GM23338 (cell line): ENCODE data around the gene KRT15. TPM values are rescaled to one million over a fixed set of nuclear protein-coding genes. Genes with fewer than 3 reads are reported as not detected.

Source experiments
- ATAC-seq: fragments of 200-7000 bp; cut with Tn5 transposase; 3 replicates; pipeline ENCODE4 v1.9.1; 2020
- DNase-seq: peaks from one replicate; pipeline ENCODE4 v3.0.0-alpha.2; 2015; ENCODE audit warnings: low spot score
- H2AFZ ChIP-seq: fragments of 200-600 bp; sonication (generic); 2 replicates; pipeline ENCODE4 v1.8.0; 2016; ENCODE audit warnings: antibody characterized with exemption, mild to moderate bottlenecking, moderate library complexity
- H3F3A ChIP-seq: fragments of 200-600 bp; sonication (generic); replicated peaks from 2 replicates; pipeline ENCODE4 v1.8.0; 2017; ENCODE audit warnings: antibody characterized with exemption, mixed run types, low read depth
- H3K27ac ChIP-seq: fragments of 200-600 bp; sonication (generic); 2 replicates; pipeline ENCODE4 v1.6.1; 2016; ENCODE audit warnings: low read depth
- H3K27me3 ChIP-seq: fragments of 200-600 bp; sonication (generic); 2 replicates; pipeline ENCODE4 v1.8.0; 2016; ENCODE audit warnings: mild to moderate bottlenecking, mixed run types, moderate library complexity; ENCODE audit not compliant: insufficient read depth
- H3K36me3 ChIP-seq: fragments of 200-600 bp; sonication (generic); 2 replicates; pipeline ENCODE4 v1.8.0; 2016; ENCODE audit warnings: mild to moderate bottlenecking; ENCODE audit not compliant: insufficient read depth
- H3K4me1 ChIP-seq: fragments of 200-600 bp; sonication (generic); 2 replicates; pipeline ENCODE4 v1.8.0; 2016; ENCODE audit warnings: mild to moderate bottlenecking, moderate library complexity; ENCODE audit not compliant: insufficient read depth
- H3K4me2 ChIP-seq: fragments of 200-600 bp; sonication (generic); 2 replicates; pipeline ENCODE4 v1.7.1; 2017; ENCODE audit warnings: mixed run types
- H3K4me3 ChIP-seq: fragments of 200-600 bp; sonication (generic); 2 replicates; pipeline ENCODE4 v1.6.1; 2016; ENCODE audit warnings: mixed run types
- H3K79me2 ChIP-seq: fragments of 200-600 bp; sonication (generic); replicated peaks from 2 replicates; pipeline ENCODE4 v1.8.0; 2017; ENCODE audit warnings: mild to moderate bottlenecking; ENCODE audit not compliant: insufficient read depth
- H3K9me2 ChIP-seq: fragments of 200-600 bp; sonication (generic); 2 replicates; pipeline ENCODE4 v1.8.0; 2017; ENCODE audit not compliant: insufficient read depth
- H4K20me1 ChIP-seq: fragments of 200-600 bp; sonication (generic); replicated peaks from 2 replicates; pipeline ENCODE4 v1.8.0; 2017; ENCODE audit warnings: mild to moderate bottlenecking; ENCODE audit not compliant: insufficient read depth
- H3K27ac Mint-ChIP-seq: 2 replicates; pipeline ENCODE4 v1.8.0; 2020; ENCODE audit warnings: inconsistent platforms, mild to moderate bottlenecking, moderate library complexity, mixed read lengths
- H3K27me3 Mint-ChIP-seq: 3 replicates; pipeline ENCODE4 v1.8.0; 2022; ENCODE audit warnings: low read depth, mild to moderate bottlenecking, moderate library complexity, mixed read lengths, inconsistent platforms; ENCODE audit not compliant: insufficient read depth, poor library complexity
- H3K36me3 Mint-ChIP-seq: 3 replicates; pipeline ENCODE4 v1.8.0; 2021; ENCODE audit warnings: low read depth, mild to moderate bottlenecking, inconsistent platforms, moderate library complexity, mixed read lengths
- H3K4me1 Mint-ChIP-seq: 3 replicates; pipeline ENCODE4 v1.8.0; 2020; ENCODE audit warnings: mild to moderate bottlenecking, inconsistent platforms, mixed read lengths
- H3K4me3 Mint-ChIP-seq: 3 replicates; pipeline ENCODE4 v1.8.0; 2021; ENCODE audit warnings: moderate library complexity, mild to moderate bottlenecking, inconsistent platforms, mixed read lengths
- H3K9me3 Mint-ChIP-seq: 3 replicates; pipeline ENCODE4 v1.8.0; 2020; ENCODE audit warnings: moderate library complexity, mild to moderate bottlenecking, inconsistent platforms, mixed read lengths
- CREB1 ChIP-seq: fragments of 250-450 bp; sonication (Bioruptor Pico); IDR thresholded peaks from 2 replicates; pipeline ENCODE4 v1.5.0; 2020; ENCODE audit warnings: low read depth, mild to moderate bottlenecking, moderate library complexity
- CTCF ChIP-seq, 2 experiments: fragments of 200-600 bp in 1 of 2; sonication (generic) in 1 of 2; conservative IDR thresholded peaks; 2 replicates each; pipeline versions ENCODE4 v1.5.1 to v1.6.1; 2016 to 2017; ENCODE audit warnings: antibody characterized with exemption in 2 of 2, low read depth in 2 of 2, mild to moderate bottlenecking in 2 of 2, moderate library complexity in 1 of 2
- ETS1 ChIP-seq: IDR thresholded peaks from 2 replicates; pipeline ENCODE4 v1.6.1; 2016; ENCODE audit warnings: antibody characterized with exemption
- EZH2 ChIP-seq: fragments of 200-600 bp; sonication (generic); IDR thresholded peaks from one replicate; pipeline ENCODE4 v1.8.0; 2017; ENCODE audit warnings: antibody characterized with exemption, mild to moderate bottlenecking, low read depth; ENCODE audit not compliant: unreplicated experiment
- EZH2phosphoT487 ChIP-seq: fragments of 200-600 bp; sonication (generic); IDR thresholded peaks from one replicate; pipeline ENCODE4 v1.8.1; 2018; ENCODE audit warnings: antibody characterized with exemption; ENCODE audit not compliant: unreplicated experiment
- JUNB ChIP-seq: IDR thresholded peaks from one replicate; pipeline ENCODE4 v1.6.1; 2016; ENCODE audit warnings: antibody characterized with exemption; ENCODE audit not compliant: unreplicated experiment
- NANOG ChIP-seq: IDR thresholded peaks from 2 replicates; pipeline ENCODE4 v1.6.1; 2016; ENCODE audit warnings: antibody characterized with exemption, borderline replicate concordance
- REST ChIP-seq: IDR thresholded peaks from one replicate; pipeline ENCODE4 v1.6.1; 2018; ENCODE audit warnings: antibody characterized with exemption; ENCODE audit not compliant: unreplicated experiment
- ZNF331 ChIP-seq: fragments of 250-450 bp; sonication (Bioruptor Pico); IDR thresholded peaks from 2 replicates; pipeline ENCODE4 v1.5.0; 2020; ENCODE audit warnings: low read depth, mild to moderate bottlenecking, moderate library complexity
- polyA plus RNA-seq: library from polyadenylated mRNA; unstranded; fragments of >200 nt; fragmentation: Nextera tagmentation; extraction: Ambion mirVana; gene quantifications from 2 replicates; pipeline ENCODE4 v1.2.1, GENCODE V29; 2016
- total RNA-seq: library from RNA; depleted of rRNA; stranded (reverse); fragments of >200 nt; shearing (Covaris generic); gene quantifications from 2 replicates; pipeline ENCODE4 v1.2.3, GENCODE V29; 2014

The KRT15 gene
- total and polyA plus RNA-seq, 2 experiments from 2014 or later = 0.03 TPM; not detected in 1

- no peak for TF ChIP-seq ZNF331 (CRISPR knock-in tag)
- no peak for TF ChIP-seq CTCF (conservative IDR thresholded peaks at IDR 0.05; ENCODE audit: low read depth in 2 of 2)
- TF ChIP-seq NANOG = no peak
These were observed 8.2 kb downstream of the KRT15 start (continued) for GRCh38 chr17:41510251-41511065.

GRCh38 chr17:41507315-41507880 is 11.3 kb downstream of the KRT15 start:
- H3K9me2 ChIP-seq = no peaks in the 10 kb centered on the region
- no peaks in the 10 kb centered on the region for H4K20me1 ChIP-seq
- no peaks in the 10 kb centered on the region for H3K36me3 ChIP-seq
- peaks cover 4% of the 10 kb centered on the region for H3K27me3 Mint-ChIP-seq
- peaks cover 21% of the 10 kb centered on the region for H3K4me1 Mint-ChIP-seq
- no peak for ATAC-seq
- TF ChIP-seq EZH2phosphoT487 (no peak), EZH2 (no peak)
- no peak for DNase-seq
- no peak overlapping the region for H3K4me3 Mint-ChIP-seq
- no peak overlapping the region for H3K4me3 ChIP-seq
- H3K4me2 ChIP-seq = no peak overlapping the region
- H3K36me3 Mint-ChIP-seq = no peaks in the 10 kb centered on the region; the same call in 2 of the 3 replicates
- no peak overlapping the region for H3K27ac Mint-ChIP-seq
- H3K9me3 Mint-ChIP-seq = no peaks in the 10 kb centered on the region
- H3K4me1 ChIP-seq = peaks cover 7% of the 10 kb centered on the region
- no peaks in the 10 kb centered on the region for H3K27me3 ChIP-seq
- H3F3A ChIP-seq = no peaks in the 10 kb centered on the region
- no peak overlapping the region for H2AFZ ChIP-seq
- no peak overlapping the region for H3K27ac ChIP-seq
- no peaks in the 10 kb centered on the region for H3K79me2 ChIP-seq

GRCh38 chr17:41505809-41506767 is 12.6 kb downstream of the KRT15 start:
- Histone ChIP-seq H3K4me2 (no peak overlapping the region), H4K20me1 (no peaks in the 10 kb centered on the region), H3K27me3 (no peaks in the 10 kb centered on the region), H3K27ac (no peak overlapping the region), H3K9me2 (no peaks in the 10 kb centered on the region), H3K4me1 (peaks cover 7% of the 10 kb centered on the region), H2AFZ (no peak overlapping the region), H3K36me3 (no peaks in the 10 kb centered on the region), H3K79me2 (no peaks in the 10 kb centered on the region), H3K4me3 (no peak overlapping the region), H3F3A (no peaks in the 10 kb centered on the region)
- Mint-ChIP-seq H3K36me3 (no peaks in the 10 kb centered on the region; the same call in 2 of the 3 replicates), H3K4me3 (no peak overlapping the region), H3K4me1 (peaks cover 16% of the 10 kb centered on the region; the same call in 2 of the 3 replicates), H3K27ac (no peak overlapping the region), H3K27me3 (peaks cover 3% of the 10 kb centered on the region), H3K9me3 (no peaks in the 10 kb centered on the region)
- DNase-seq (no peak), ATAC-seq (no peak)
- no peak for TF ChIP-seq ETS1
- TF ChIP-seq ZNF331 (CRISPR knock-in tag) = no peak
- TF ChIP-seq CTCF (conservative IDR thresholded peaks at IDR 0.05; ENCODE audit: low read depth in 2 of 2) = no peak
- no peak for TF ChIP-seq REST
- no peak for TF ChIP-seq CREB1 (CRISPR knock-in tag)
- no peak for TF ChIP-seq JUNB
- no peak for TF ChIP-seq NANOG
